ENCODE data around the gene MRPS6.

The MRPS6 gene

GRCh38 chr21:34097442-34097841 lies 24.1 kb downstream of the MRPS6 start:
- no peak for DNase-seq (ENCODE audit: low read depth in 2 of 3, low spot score in 2 of 3)

- DNase-seq (ENCODE audit: low read depth in 2 of 3, low spot score in 2 of 3) = no peak
Measured at GRCh38 chr21:34100337-34100736, 27.0 kb downstream of the MRPS6 start.

DNA sequence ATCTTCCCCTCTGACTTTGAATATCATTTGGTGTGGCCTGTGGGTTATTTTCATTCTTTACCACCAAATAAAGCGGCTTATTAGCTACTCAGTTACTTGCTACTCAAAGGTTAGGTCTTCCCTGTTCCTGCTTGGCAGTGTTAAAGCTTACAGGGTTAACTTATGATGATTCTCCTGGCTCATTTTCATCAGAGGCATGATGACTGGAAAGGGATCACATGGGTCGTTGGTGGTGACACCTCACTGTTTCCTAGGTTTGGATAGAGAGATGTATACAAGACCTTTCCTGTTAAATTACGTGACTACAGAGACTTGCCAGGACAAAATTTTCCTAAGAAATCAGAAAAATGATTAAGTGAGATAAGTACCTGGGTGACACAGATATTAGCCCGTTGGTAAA lies 27.4 kb downstream of the MRPS6 start:
- DNase-seq (ENCODE audit: low read depth in 2 of 3, low spot score in 2 of 3) = no peak

GRCh38 chr21:34105947-34106541 lies 32.7 kb downstream of the MRPS6 start:
- no peak for DNase-seq (ENCODE audit: low read depth in 2 of 3, low spot score in 2 of 3)

- no peak for DNase-seq (ENCODE audit: low read depth in 2 of 3, low spot score in 2 of 3)
Measured at GRCh38 chr21:34107606-34108005, 34.2 kb downstream of the MRPS6 start.

DNA sequence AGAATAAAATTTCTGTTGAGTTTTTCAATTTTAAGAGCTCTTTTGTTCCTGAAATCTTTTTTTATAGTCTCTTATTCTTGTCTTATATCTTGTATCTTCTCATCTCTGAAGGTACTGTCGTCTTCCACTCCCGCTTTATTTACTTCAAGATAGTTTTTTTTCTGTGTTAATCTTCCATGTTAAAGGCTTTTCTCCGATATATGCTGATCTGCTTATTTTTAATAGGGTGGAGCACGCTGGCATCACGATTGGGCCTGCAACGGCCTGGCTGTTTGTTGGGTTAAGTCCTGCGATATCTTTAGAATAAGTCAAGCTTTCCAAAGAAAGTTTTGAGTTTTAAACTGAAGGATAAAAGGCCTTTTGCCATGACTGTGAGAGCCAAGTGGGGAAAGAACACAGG lies 35.7 kb downstream of the MRPS6 start:
- DNase-seq (ENCODE audit: low read depth in 2 of 3, low spot score in 2 of 3) = no peak

- DNase-seq (ENCODE audit: low read depth in 2 of 3, low spot score in 2 of 3) = no peak
Measured at GRCh38 chr21:34110594-34111202, 37.3 kb downstream of the MRPS6 start.

DNA sequence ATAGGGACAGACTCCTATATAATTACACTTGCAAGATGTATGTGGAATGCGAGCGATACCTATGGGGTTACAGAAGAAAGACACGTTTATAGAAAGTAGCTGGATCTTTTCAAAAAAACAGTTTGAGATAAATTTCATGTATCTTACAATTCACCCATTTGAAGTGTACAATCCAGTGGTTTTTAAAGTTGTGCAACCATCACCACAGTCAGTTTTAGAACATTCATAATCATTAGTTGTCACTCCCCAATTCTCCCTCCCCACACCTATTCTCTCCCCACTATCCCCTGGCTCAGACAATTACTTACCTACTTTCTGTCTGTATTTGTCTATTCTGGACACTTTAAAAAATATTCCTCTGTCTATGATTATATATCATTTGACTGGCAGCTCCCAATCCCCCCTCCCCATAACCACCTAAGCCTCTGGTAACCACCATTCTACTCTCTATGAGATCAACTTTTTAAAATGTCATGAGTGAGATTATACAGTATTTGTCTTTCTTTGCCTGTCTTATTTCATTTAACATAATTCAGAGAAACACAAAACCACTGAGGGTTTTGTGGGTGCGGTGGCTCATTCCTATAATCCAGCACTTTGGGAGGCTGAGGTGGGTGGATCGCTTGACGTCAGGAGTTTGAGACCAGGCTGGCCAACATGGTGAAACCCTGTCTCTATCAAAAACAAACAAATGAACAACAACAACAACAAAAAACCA lies 39.1 kb downstream of the MRPS6 start:
- no peak for DNase-seq (ENCODE audit: low read depth in 2 of 3, low spot score in 2 of 3)

GRCh38 chr21:34113842-34114241 lies 40.5 kb downstream of the MRPS6 start:
- no peak for DNase-seq (ENCODE audit: low read depth in 2 of 3, low spot score in 2 of 3)

DNA sequence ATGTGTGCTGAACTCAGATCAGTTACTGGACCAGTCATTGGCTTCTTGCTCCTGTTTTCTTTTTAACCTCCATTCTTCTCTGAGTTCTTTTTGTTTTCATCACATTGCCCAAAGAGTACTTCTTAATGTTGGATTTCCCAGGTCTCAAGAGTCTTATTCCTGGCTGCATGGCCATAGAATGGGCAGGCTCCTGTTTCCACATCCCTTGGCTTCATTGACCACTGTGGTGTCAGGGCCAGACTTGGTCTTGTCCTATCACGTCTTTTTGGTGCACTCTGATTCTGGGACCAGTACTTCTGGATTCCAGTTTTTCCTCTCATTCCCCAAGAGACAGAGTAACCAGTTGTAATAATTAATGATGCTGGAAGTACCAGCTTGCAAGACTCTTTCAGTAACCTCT lies 41.8 kb downstream of the MRPS6 start:
- DNase-seq (ENCODE audit: low read depth in 2 of 3, low spot score in 2 of 3) = no peak

DNA sequence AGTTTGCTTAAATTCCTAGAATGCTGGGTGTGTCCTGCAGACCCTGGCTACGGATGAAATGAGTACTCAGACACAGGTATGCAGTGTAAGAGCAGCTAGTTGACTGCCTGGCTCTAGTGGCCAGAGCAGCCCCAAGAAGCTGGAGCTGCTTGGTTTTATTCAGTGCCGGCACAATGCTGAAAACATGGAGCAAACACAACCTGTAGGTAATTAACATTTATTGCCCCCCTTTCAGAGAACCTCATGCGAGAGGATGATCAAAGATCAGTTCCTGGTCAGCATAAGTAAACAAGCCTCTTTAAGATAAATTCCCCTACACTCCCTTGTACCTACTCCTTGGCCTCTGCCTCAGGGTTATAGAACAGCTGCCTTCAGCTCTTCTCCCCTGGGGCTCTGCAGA lies 43.2 kb downstream of the MRPS6 start:
- no peak for DNase-seq (ENCODE audit: low read depth in 2 of 3, low spot score in 2 of 3)

- no peak for DNase-seq (ENCODE audit: low read depth in 2 of 3, low spot score in 2 of 3)
Measured at GRCh38 chr21:34120867-34121266, 47.5 kb downstream of the MRPS6 start.

- no peak for DNase-seq (ENCODE audit: low read depth in 2 of 3, low spot score in 2 of 3)
Measured at GRCh38 chr21:34122047-34122446, 48.7 kb downstream of the MRPS6 start.

- no peak for DNase-seq (ENCODE audit: low read depth in 2 of 3, low spot score in 2 of 3)
Measured at GRCh38 chr21:34123609-34124008, 50.2 kb downstream of the MRPS6 start.

GRCh38 chr21:34126269-34126668 lies 52.9 kb downstream of the MRPS6 start:
- DNase-seq (ENCODE audit: low read depth in 2 of 3, low spot score in 2 of 3) = no peak

- no peak for DNase-seq (ENCODE audit: low read depth in 2 of 3, low spot score in 2 of 3)
Measured at GRCh38 chr21:34126691-34127090, 53.3 kb downstream of the MRPS6 start.

DNA sequence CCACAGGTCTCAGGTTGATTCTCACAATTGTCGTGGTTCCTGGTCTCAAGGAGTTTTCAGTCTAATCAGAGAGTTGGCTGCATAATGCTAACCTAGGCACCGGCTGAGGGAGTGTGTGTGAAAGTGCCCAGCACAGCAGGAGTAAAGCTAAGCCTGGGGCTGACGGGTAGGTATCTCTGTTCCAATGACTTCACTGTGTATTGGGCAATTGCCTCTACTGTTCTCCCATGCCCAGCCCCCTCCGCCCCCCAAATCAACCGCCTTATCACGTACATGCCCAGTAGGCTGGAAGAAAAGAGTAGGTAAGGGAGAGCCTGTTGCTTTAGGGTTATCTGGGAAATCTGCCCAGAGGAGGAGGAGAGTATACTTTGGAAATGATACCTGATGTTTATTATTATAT lies 54.7 kb downstream of the MRPS6 start:
- no peak for DNase-seq (ENCODE audit: low read depth in 2 of 3, low spot score in 2 of 3)

DNA sequence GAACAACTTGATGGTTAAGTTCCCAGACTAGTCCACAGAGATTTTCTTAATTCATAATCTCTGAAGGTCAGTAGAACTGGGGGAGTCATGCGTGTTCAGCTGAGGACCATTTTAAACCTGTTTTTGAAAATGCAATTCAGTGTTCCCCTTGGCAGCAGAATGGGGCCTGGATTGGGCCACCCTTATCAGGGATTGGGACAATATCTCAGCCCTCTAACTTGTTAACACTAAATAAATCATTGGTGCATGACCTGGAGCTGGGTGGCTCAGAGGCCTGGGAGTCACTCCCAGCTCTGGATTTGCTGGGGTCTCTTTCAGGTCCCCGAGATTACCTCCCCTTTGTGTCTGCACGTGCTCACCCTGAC lies 55.3 kb downstream of the MRPS6 start:
- DNase-seq (ENCODE audit: low read depth in 2 of 3, low spot score in 2 of 3) = no peak

GRCh38 chr21:34129039-34129891 lies 55.9 kb downstream of the MRPS6 start:
- DNase-seq (ENCODE audit: low read depth in 2 of 3, low spot score in 2 of 3) = peak in 2 of 3 experiments; percentile 38 to 40

GRCh38 chr21:34129901-34130715 lies 56.7 kb downstream of the MRPS6 start:
- DNase-seq (ENCODE audit: low read depth in 2 of 3, low spot score in 2 of 3) = no peak

DNA sequence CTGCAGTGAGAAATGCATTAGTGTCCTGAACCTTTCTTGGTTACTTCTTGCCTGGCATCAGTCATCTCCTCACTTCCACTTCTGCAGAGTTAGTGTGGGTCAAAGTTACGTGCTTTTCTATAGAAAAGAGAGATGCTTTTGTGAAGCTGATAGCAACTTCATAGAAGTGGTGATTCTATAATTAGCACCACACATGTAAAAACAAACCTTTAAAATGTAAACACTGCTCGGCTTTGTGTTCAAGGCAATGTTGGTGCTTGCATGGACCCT lies 57.3 kb downstream of the MRPS6 start:
- no peak for DNase-seq (ENCODE audit: low read depth in 2 of 3, low spot score in 2 of 3)

Data from activated CD8-positive, alpha-beta memory T cell treated with anti-CD3 and anti-CD28 coated beads for 48 hours (primary cell).